Kidney epithelial cell (primary cell): ENCODE measurements around the gene BGLAP. TPM values are rescaled to one million over a fixed set of nuclear protein-coding genes. Genes with fewer than 3 reads are reported as not detected.

ENCODE experiments used
- DNase-seq: peaks from one replicate; pipeline ENCODE4 v3.0.0-alpha.2; 2010; ENCODE audit warnings: low read depth
- H3K27me3 ChIP-seq: 2 replicates; pipeline ENCODE4 v1.6.0; 2011; ENCODE audit warnings: low read length; ENCODE audit not compliant: control insufficient read depth, insufficient read depth
- H3K36me3 ChIP-seq: 2 replicates; pipeline ENCODE4 v1.5.1; 2011; ENCODE audit warnings: low read length; ENCODE audit not compliant: control insufficient read depth, insufficient read depth
- H3K4me3 ChIP-seq: 2 replicates; pipeline ENCODE4 v1.5.1; 2011; ENCODE audit warnings: low read depth, mild to moderate bottlenecking, control low read depth, low read length
- total RNA-seq: library from RNA; depleted of rRNA; stranded (reverse); fragments of >200 nt; gene quantifications from 2 replicates; pipeline ENCODE4 v1.2.3, GENCODE V29; 2015
- TF ChIP-seq, protein P1 (sequence below): IDR thresholded peaks from 2 replicates; pipeline ENCODE4 v1.5.1; 2011; ENCODE audit warnings: mild to moderate bottlenecking, moderate library complexity, low read length, control low read depth, inconsistent platforms; ENCODE audit not compliant: insufficient read depth, poor library complexity, severe bottlenecking

BGLAP gene
- total RNA-seq, 1 donor from 2014 or later = not detected

DNA sequence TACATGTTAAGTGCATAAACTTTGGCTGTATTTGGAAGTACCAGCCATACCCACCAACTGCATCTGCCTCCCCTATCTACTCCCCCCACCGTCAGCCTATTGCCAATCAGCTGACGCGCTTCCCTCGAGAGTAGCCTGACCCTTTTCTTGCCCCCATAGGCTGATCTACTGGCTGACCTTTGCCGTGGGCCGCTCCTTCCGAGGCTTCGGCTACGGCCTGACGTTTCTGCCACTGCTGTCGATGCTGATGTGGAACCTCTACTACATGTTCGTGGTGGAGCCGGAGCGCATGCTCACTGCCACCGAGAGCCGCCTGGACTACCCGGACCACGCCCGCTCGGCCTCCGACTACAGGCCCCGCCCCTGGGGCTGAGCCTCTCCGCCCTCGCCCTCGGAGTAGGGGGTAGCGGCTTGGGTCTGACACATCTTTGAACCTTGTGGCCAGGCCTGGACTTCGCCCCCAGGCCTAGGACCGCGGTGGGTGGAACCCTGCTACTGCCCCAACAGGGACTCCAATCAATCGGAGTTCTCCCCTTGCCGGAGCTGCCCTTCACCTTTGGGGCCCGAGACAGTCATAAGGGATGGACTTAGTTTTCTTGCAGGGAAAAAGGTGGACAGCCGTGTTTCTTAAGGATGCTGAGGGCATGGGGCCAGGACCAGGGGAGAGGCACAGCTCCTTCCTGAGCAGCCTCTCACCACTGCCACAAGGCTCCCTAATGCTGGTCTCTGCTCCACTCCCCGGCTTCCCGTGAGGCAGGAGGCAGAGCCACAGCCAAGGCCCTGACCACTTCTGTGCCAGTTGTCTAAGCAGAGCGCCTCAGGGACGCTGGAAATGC lies 49.5 kb downstream of the BGLAP start:
- DNase-seq = no peak
- peak overlapping the region; percentile 41 for H3K4me3 ChIP-seq
- TF ChIP-seq, protein P1, sequence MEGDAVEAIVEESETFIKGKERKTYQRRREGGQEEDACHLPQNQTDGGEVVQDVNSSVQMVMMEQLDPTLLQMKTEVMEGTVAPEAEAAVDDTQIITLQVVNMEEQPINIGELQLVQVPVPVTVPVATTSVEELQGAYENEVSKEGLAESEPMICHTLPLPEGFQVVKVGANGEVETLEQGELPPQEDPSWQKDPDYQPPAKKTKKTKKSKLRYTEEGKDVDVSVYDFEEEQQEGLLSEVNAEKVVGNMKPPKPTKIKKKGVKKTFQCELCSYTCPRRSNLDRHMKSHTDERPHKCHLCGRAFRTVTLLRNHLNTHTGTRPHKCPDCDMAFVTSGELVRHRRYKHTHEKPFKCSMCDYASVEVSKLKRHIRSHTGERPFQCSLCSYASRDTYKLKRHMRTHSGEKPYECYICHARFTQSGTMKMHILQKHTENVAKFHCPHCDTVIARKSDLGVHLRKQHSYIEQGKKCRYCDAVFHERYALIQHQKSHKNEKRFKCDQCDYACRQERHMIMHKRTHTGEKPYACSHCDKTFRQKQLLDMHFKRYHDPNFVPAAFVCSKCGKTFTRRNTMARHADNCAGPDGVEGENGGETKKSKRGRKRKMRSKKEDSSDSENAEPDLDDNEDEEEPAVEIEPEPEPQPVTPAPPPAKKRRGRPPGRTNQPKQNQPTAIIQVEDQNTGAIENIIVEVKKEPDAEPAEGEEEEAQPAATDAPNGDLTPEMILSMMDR = no peak
- H3K36me3 ChIP-seq = no peaks in the 10 kb centered on the region
- no peaks in the 10 kb centered on the region for H3K27me3 ChIP-seq

Other genes starting within 250 kb of the BGLAP start
- gene SSR2, start 221.2 kb upstream of the BGLAP start, total RNA-seq = 348 and 428 TPM in 2 replicates
- gene UBQLN4, start 188.4 kb upstream of the BGLAP start, total RNA-seq = 28.2 and 30.5 TPM in 2 replicates
- 96.5 and 108 TPM in 2 replicates for gene LAMTOR2, start 187.4 kb upstream of the BGLAP start, total RNA-seq
- 30.4 and 46.0 TPM in 2 replicates for gene RAB25, start 181.0 kb upstream of the BGLAP start, total RNA-seq
- 34.5 and 34.6 TPM in 2 replicates for gene MEX3A, start 159.7 kb upstream of the BGLAP start, total RNA-seq
- 251 and 280 TPM in 2 replicates for gene LMNA, start 127.5 kb upstream of the BGLAP start, total RNA-seq
- 2.6 and 3.8 TPM in 2 replicates for gene SEMA4A, start 88.6 kb upstream of the BGLAP start, total RNA-seq
- gene SLC25A44, start 48.1 kb upstream of the BGLAP start, total RNA-seq = 14.4 and 18.2 TPM in 2 replicates
- gene PMF1, start 29.2 kb upstream of the BGLAP start, total RNA-seq = 81.8 and 83.6 TPM in 2 replicates
- gene PAQR6, start 5.9 kb downstream of the BGLAP start, total RNA-seq = 2.5 TPM in 2 replicates
- 84.4 and 88.7 TPM in 2 replicates for gene SMG5, start 40.6 kb downstream of the BGLAP start, total RNA-seq
- 1.9 and 3.0 TPM in 2 replicates for gene TMEM79, start 42.1 kb downstream of the BGLAP start, total RNA-seq
- gene GLMP, start 53.5 kb downstream of the BGLAP start, total RNA-seq = 91.5 and 104 TPM in 2 replicates
- gene VHLL, start 57.1 kb downstream of the BGLAP start, total RNA-seq = not detected in 2 replicates
- gene CCT3, start 96.1 kb downstream of the BGLAP start, total RNA-seq = 303 and 382 TPM in 2 replicates
- gene TSACC, start 96.3 kb downstream of the BGLAP start, total RNA-seq = 0.25 TPM in 1 of 2 replicates, not detected in the other
- 0.55 TPM in 1 of 2 replicates, not detected in the other for gene RHBG, start 127.0 kb downstream of the BGLAP start, total RNA-seq